GM12878 (cell line): ENCODE results near the gene S100A7. TPM values are rescaled to one million over a fixed set of nuclear protein-coding genes. Genes with fewer than 3 reads are reported as not detected.

Experiments
- ATAC-seq: fragments of 200-7000 bp; cut with Tn5 transposase; 3 replicates; pipeline ENCODE4 v1.9.1; 2020; ENCODE audit warnings: mild to moderate bottlenecking, moderate library complexity
- BruUV-seq: library from RNA; stranded (reverse); fragments of 400-500 nt; replicated peaks from 2 replicates; lab custom pipeline; 2021; lab: Mats Ljungman, UMichigan
- CTCF ChIA-PET: fragments of 300-600 bp; sonication (Branson Sonifier 250); formaldehyde crosslinking; extraction: SDS; loops from one replicate; lab custom pipeline; 2021; ENCODE audit warnings: inconsistent platforms; lab: Yijun Ruan, JAX
- POLR2A ChIA-PET: fragments of 350-600 bp; formaldehyde crosslinking; extraction: SDS; loops from one replicate; lab custom pipeline; 2021; ENCODE audit warnings: inconsistent platforms; lab: Charles Lee
- RAD21 ChIA-PET: fragments of 300-600 bp; sonication (Branson Sonifier 250); formaldehyde crosslinking; loops from one replicate; lab custom pipeline; 2023; ENCODE audit warnings: antibody characterized with exemption; ENCODE audit not compliant: unreplicated experiment; lab: Charles Lee
- SMC1A ChIA-PET: fragments of 300-600 bp; sonication (Branson Sonifier 250); formaldehyde crosslinking; loops from one replicate; lab custom pipeline; 2023; ENCODE audit not compliant: unreplicated experiment, uncharacterized antibody; lab: Charles Lee
- DNase-seq: peaks from one replicate; pipeline ENCODE4 v3.0.0-alpha.2; 2011; ENCODE audit warnings: low read depth, low spot score
- FAIRE-seq: peaks from 3 replicates; lab custom pipeline; 2011; peaks lifted over from hg19 to GRCh38; lab: Jason Lieb, UNC
- H2AFZ ChIP-seq: 2 replicates; pipeline ENCODE4 v1.6.0; 2011; ENCODE audit warnings: low read depth, low read length, control low read depth; ENCODE audit not compliant: control insufficient read depth
- H3K27ac ChIP-seq: 2 replicates; pipeline ENCODE4 v1.5.1; 2011; ENCODE audit warnings: control low read depth; ENCODE audit not compliant: control insufficient read depth, insufficient read depth
- H3K27me3 ChIP-seq, 2 experiments: replicated peaks in 1 of 2; 2 replicates each; pipeline versions ENCODE4 v1.6.0 to v1.6.1; 2011; ENCODE audit warnings: low read length in 1 of 2; ENCODE audit not compliant: control insufficient read depth in 2 of 2, insufficient read depth in 2 of 2
- H3K36me3 ChIP-seq, 2 experiments: 2 replicates each; pipeline ENCODE4 v1.5.1; 2011; ENCODE audit warnings: low read length in 1 of 2; ENCODE audit not compliant: control insufficient read depth in 2 of 2, insufficient read depth in 2 of 2
- H3K4me1 ChIP-seq: 2 replicates; pipeline ENCODE4 v1.6.1; 2011; ENCODE audit warnings: mild to moderate bottlenecking, low read length, moderate library complexity, mixed read lengths; ENCODE audit not compliant: control insufficient read depth, insufficient read depth
- H3K4me2 ChIP-seq: 2 replicates; pipeline ENCODE4 v1.6.0; 2011; ENCODE audit warnings: control low read depth; ENCODE audit not compliant: control insufficient read depth, insufficient read depth
- H3K4me3 ChIP-seq: fragments of 200-600 bp; sonication (generic); 2 replicates; pipeline ENCODE4 v1.5.1; 2016
- H3K79me2 ChIP-seq: 2 replicates; pipeline ENCODE4 v1.6.0; 2011; ENCODE audit warnings: low read length; ENCODE audit not compliant: control insufficient read depth, insufficient read depth
- H3K9ac ChIP-seq: 2 replicates; pipeline ENCODE4 v1.8.0; 2011; ENCODE audit warnings: low read length, control low read depth, mixed read lengths; ENCODE audit not compliant: control insufficient read depth, insufficient read depth
- H3K9me3 ChIP-seq: replicated peaks from 3 replicates; pipeline ENCODE4 v1.5.1; 2011; ENCODE audit warnings: mild to moderate bottlenecking, low read length; ENCODE audit not compliant: control insufficient read depth, insufficient read depth
- H4K20me1 ChIP-seq: 2 replicates; pipeline ENCODE4 v1.6.0; 2011; ENCODE audit not compliant: control insufficient read depth, insufficient read depth
- FOS ChIP-seq: IDR thresholded peaks from 3 replicates; pipeline ENCODE4 v1.6.1; 2011; ENCODE audit warnings: borderline replicate concordance; ENCODE audit not compliant: insufficient read length; ENCODE audit errors: extremely low read depth
- PBX3 ChIP-seq: IDR thresholded peaks from 2 replicates; pipeline ENCODE4 v1.6.1; 2011; ENCODE audit warnings: mild to moderate bottlenecking, low read depth, low read length, moderate library complexity; ENCODE audit not compliant: insufficient replicate concordance
- RELB ChIP-seq: fragments of 450-650 bp; IDR thresholded peaks from 2 replicates; pipeline ENCODE4 v1.6.1; 2017; ENCODE audit warnings: low read depth, mild to moderate bottlenecking, moderate library complexity
- WGBS: methylation state at CpG from one replicate; pipeline ENCODE4 v1.1.6; 2016; ENCODE audit warnings: low lambda C conversion rate; ENCODE audit not compliant: insufficient replicate concordance, insufficient coverage; ENCODE audit errors: missing lambda C conversion rate; 5-methylcytosine and 5-hydroxymethylcytosine counted together
- in situ Hi-C: fragments of 300-500 bp; cut with MboI; formaldehyde crosslinking; loops from 9 replicates; pipeline ENCODE4 v1.14.3; 2018; ENCODE audit warnings: mixed read lengths
- intact Hi-C: fragments of 100-400 bp; cut with micrococcal nuclease; formaldehyde crosslinking; loops from one replicate; pipeline ENCODE4 v1.14.2; 2022; ENCODE audit not compliant: unreplicated experiment
- polyA plus RNA-seq, 11 experiments: library from polyadenylated mRNA; depleted of rRNA in 4 of 11; unstranded in 6 of 11; stranded (reverse) in 5 of 11; fragments of >200 nt; fragmentation: Nextera tagmentation in 4 of 11; fragmentation: Illumina TruSeq in 1 of 11; extraction: Ambion mirVana in 4 of 11; extraction: Trizol in 1 of 11; gene quantifications; 1 replicate in 1 of 11; 2 replicates in 10 of 11; pipeline versions ENCODE4 v1.2.1 to v1.2.3, GENCODE V29; 2011 to 2016; ENCODE audit warnings: inconsistent platforms in 2 of 11, missing spikeins in 2 of 11, low read depth in 1 of 11
- total RNA-seq, 4 experiments: library from RNA; depleted of rRNA in 3 of 4; stranded (reverse); fragments of >200 nt in 3 of 4; fragmentation: Illumina TruSeq in 1 of 4; extraction: Trizol in 1 of 4; gene quantifications; 2 replicates each; pipeline versions ENCODE4 v1.2.1 to v1.2.3, GENCODE V29; 2013 to 2021

The S100A7 gene
- total and polyA plus RNA-seq, 10 of the 15 experiments (the other 5 are each of a cell fraction or from before 2014, with no cell fraction given) = not detected

- BruUV-seq = no TSS peak
- peaks cover 0 to 4% of the 10 kb centered on the region in 2 experiments for H3K27me3 ChIP-seq
- TF ChIP-seq PBX3 (no peak), RELB (no peak), FOS (no peak)
- 6% methylated on average over 2 of the region's 2 CpGs for WGBS
- no peak overlapping the region for H3K4me3 ChIP-seq
- H3K36me3 ChIP-seq = no peaks in the 10 kb centered on the region
- ChIA-PET SMC1A (no interaction called here), CTCF (interaction anchor here (1.1 to 4.4 kb wide), 4 partner anchors 9 to 135 kb away, joined by 3 to 36 read pairs (median 6); no protein-coding TSS in a partner anchor), POLR2A (no interaction called here), RAD21 (no interaction called here)
- no peak overlapping the region for H3K27ac ChIP-seq
- in situ Hi-C loops (no loop called here), intact Hi-C loops (no loop called here)
- H2AFZ ChIP-seq = no peak overlapping the region
- no peak for ATAC-seq
- no peaks in the 10 kb centered on the region for H4K20me1 ChIP-seq
- no peak overlapping the region for H3K4me2 ChIP-seq
- FAIRE-seq = no peak
- DNase-seq = no peak
- H3K9me3 ChIP-seq = no peaks in the 10 kb centered on the region
- no peaks in the 10 kb centered on the region for H3K4me1 ChIP-seq
- H3K9ac ChIP-seq = no peak overlapping the region
- no peaks in the 10 kb centered on the region for H3K79me2 ChIP-seq
Observed at GRCh38 chr1:153485863-153486262, 25.4 kb upstream of the S100A7 start.
